Stimulated activated CD4-positive, alpha-beta T cell treated with anti-CD3 and anti-CD28 coated beads, Interleukin-4, amount 100 ng/mL, for 1 hour (primary cell): ENCODE data around the gene HVCN1.
"Not testable (repeated sequence)": the region's sequence is repeated elsewhere in the genome, so short reads cannot be mapped to it uniquely, and the experiment has no call there.

Experiments
- DNase-seq: peaks from one replicate; pipeline ENCODE4 v3.0.0-alpha.2; 2020

The HVCN1 gene

DNA sequence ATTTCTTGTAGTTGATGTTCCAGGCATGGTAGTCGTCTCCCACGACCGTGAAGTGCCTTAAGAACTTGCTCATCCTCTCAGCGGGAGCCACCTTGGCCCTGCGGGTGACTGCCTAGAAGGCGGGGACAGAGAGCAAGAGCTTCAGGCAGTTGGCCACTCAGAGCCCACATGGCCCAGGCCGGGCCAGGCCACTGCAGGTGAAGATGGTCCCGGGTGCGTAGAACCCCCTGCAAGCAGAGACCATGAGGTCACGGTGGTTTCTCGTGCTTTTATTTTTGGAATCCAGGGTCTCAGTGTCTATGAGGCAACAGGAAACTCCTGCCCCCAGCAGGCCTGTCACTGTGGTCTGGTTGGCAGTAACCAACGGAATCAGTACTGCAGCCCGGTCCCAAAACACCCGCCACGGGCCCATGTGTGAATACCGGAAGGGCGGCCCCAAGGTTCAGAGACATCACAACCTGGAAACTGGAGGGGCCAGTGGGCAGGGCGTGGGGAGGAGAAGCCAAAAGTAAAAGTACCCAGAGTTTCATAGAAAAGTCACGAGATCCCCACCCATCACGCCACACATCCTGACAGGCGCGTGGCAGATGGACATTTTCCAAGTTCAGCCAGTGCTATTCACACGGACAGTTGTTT is 27.5 kb downstream of the HVCN1 start:
- peak; percentile 40 for DNase-seq

- DNase-seq = no peak
These were observed 30.0 kb downstream of the HVCN1 start for GRCh38 chr12:110658878-110659277.

GRCh38 chr12:110658242-110658641 is 30.7 kb downstream of the HVCN1 start:
- no peak for DNase-seq

- no peak for DNase-seq
These were observed 31.2 kb downstream of the HVCN1 start for GRCh38 chr12:110657747-110658146.

- no peak for DNase-seq
These were observed 32.8 kb downstream of the HVCN1 start for GRCh38 chr12:110656071-110656655.

DNA sequence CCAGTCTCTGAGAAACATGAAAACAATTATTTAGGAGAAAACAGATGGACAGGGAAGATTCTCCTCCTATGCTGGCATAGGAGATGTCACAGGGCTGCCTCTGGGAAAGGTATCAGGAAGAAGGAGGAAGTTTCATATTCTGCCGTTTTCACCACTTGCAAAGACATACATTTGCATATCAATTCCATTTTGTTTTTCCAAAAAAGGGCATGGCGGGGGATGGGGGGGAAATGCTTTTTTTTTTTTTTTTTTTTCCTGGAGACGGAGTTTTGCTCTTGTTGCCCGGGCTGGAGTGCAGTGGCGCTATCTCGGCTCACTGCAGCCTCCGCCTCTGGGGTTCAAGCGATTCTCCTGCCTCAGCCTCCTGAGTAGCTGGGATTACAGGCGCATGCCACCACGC is 34.7 kb downstream of the HVCN1 start:
- not testable (repeated sequence) for DNase-seq

- DNase-seq = no peak
These were observed 39.5 kb downstream of the HVCN1 start for GRCh38 chr12:110649341-110649847.

DNA sequence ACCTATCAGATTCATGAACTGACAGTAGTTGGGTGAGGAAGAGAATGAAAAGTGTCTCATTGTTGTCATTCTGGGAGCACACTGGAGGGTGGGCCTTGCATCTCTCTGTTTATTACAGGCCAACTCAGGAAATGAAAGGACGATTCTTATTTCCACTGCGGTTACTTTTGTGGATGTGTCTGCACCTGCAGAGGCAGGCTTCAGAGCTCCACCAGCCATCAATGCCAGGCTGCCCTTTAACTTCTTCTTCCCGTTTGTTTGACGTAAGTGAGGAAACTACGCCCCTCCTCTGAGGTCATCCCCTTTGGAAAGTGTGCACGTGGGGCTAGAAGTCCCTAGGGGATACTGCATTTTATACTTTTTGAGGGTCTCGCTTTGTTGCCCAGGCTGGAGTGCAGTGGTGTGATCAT is 41.3 kb downstream of the HVCN1 start:
- DNase-seq = no peak

DNA sequence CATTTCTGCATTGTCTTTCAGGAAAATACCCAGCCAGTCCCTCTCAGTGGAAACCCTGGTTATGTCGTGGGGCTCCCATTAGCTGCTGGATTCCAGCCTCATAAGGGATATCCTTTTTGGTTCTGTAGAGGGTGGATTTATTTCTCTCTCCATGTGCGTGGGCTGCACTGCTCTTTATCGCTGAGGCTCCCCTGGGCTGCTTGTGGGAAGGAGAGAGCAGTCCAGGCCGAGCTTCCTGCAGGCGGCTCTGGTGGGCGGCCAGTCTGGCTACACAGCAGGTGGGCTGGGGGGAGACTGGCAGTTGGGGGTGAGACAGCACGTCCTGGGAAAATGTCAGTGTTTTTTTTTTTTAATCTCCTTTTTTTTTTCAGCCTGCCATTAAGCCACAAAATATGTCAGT is 47.4 kb downstream of the HVCN1 start:
- no peak for DNase-seq

GRCh38 chr12:110640275-110641025 is 48.5 kb downstream of the HVCN1 start:
- no peak for DNase-seq

GRCh38 chr12:110639336-110640141 is 49.4 kb downstream of the HVCN1 start:
- no peak for DNase-seq

DNA sequence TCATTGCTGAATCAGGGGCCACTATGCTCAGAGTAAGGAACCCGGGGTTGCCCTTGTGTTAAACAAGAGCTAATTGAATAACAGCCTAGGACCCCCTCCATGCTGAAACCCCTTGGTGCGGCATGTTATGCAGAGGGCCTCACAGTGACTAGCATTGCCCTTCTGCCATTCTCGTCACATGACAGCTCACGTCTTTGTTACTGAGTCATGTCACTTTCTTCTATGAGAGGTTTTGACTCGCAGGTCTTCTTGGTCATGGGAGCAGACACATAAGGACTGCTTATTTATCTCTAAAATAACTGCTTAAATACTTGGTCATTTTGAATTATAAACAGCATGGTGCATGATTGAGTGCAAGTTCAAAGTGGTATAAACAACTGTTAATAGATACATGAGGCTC is 50.1 kb downstream of the HVCN1 start:
- DNase-seq = no peak

GRCh38 chr12:110637869-110638441 is 51.0 kb downstream of the HVCN1 start:
- no peak for DNase-seq

DNA sequence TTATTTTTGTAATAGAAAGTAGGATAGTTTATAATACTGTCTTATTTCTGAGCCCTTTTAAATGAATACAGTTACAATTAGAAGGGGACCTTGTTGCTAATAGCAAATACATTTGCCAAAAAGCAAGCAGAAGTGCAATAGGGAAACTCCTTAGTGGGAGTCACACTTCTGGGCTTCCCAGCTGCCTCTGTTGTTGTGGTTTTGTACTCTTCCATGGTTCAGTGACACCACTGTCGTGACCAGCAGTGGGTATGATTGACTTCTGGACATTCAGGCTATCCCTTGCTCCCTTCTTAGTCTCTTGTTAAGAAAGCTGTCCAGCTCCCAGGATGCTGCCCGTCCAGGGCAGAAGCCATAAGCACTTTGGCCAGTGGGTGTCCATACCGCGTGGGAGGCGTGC is 52.4 kb downstream of the HVCN1 start:
- no peak for DNase-seq

DNA sequence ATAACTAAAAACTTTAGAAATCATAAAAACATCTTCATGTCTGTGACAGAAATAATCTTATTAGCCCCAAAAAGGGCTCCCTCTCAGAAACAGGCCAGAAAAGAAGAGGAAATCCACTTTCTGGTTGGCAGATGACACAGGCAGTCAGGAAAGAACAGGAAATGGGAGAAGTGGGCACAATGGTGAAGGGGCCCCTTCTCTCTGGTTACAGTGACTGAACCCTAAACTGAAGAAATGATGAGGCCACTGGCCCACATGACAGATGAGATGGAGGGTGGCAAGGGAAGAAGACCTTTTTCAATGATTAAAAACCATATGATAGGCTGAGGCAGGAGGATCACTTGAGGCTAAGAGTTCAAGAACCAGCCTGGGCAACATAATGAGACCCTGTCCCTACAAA is 53.9 kb downstream of the HVCN1 start:
- no peak for DNase-seq

- DNase-seq = no peak
These were observed 61.3 kb downstream of the HVCN1 start for GRCh38 chr12:110627500-110628195.

DNA sequence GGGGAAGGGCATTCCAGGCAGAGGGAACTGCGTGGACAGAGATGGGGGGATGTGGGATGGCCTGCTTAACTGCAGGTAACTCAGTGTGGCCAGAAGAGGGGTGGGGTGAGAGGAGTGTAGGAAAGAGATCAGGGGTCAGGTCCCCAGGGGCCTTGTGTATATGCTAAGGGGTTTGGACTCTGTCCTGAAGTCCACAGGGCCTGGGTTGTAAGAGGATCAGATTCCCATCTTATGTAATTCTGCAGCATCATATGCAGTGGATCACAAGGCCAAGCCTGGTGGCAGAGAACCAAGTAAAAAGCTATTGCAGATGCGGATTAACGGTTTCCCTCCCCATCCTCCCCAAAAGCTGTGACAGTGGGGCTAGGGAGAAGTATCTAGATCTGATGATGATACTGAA is 66.3 kb downstream of the HVCN1 start:
- DNase-seq = no peak

GRCh38 chr12:110619534-110619953 is 69.4 kb downstream of the HVCN1 start:
- DNase-seq = peak; percentile 13

DNA sequence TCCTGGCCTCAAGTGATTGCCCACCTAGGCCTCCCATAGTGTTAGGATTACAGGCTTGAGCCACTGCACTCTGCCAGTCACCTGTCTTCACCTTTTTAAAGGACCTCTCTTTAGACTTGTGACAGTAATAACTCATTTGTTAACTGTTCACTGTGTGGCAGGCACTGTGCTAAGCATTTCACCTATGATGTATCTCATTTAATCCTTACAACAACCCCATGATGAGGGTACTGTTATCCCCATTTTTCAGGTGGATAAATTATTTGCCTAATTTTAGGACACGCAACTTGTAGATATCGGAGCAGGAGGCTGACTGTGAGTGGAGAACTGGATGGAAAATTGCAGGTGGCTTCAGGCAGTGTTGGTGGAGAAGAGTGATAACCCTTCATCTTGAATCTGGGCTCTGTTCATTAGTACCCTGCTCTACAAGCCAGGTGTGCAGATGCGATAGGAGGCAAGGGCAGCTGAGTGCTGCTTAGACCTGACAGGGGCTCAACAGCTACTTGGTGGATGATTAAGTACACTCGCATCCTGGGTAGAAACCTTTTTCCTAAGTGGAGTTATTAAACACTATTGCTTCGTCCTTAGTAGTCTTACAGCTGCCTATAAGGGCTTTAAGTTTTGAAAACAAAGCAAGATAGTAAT is 72.3 kb downstream of the HVCN1 start:
- no peak for DNase-seq

GRCh38 chr12:110615171-110615570 is 73.7 kb downstream of the HVCN1 start:
- no peak for DNase-seq
